Left lung (tissue), 10 donors: Measurements from ENCODE around the gene PCK1. TPM values are rescaled to one million over a fixed set of nuclear protein-coding genes. Genes with fewer than 3 reads are reported as not detected.
A peak's percentile ranks its signal among the peaks of the same experiment; 100 is the strongest.

ENCODE experiments used
- ATAC-seq: fragments of 200-7000 bp; cut with Tn5 transposase; one replicate; pipeline ENCODE4 v1.9.1; 2020; ENCODE audit warnings: moderate library complexity
- DNase-seq, 4 donors: peaks; one replicate each; pipeline ENCODE4 v3.0.0-alpha.2; 2013 to 2020
- H3K27ac ChIP-seq, 2 donors: fragments of 200-600 bp; sonication (generic) in 1 of 2; one replicate each; pipeline versions ENCODE4 v1.5.0 to v1.8.0; 2020 to 2021
- H3K27me3 ChIP-seq, 2 donors: fragments of 200-600 bp; sonication (generic) in 1 of 2; one replicate each; pipeline versions ENCODE4 v1.5.0 to v1.8.0; 2020 to 2021
- H3K36me3 ChIP-seq, 2 donors: fragments of 200-600 bp; sonication (generic) in 1 of 2; one replicate each; pipeline versions ENCODE4 v1.5.0 to v1.8.0; 2020 to 2021
- H3K4me1 ChIP-seq, 2 donors: fragments of 200-600 bp; one replicate each; pipeline ENCODE4 v1.8.0; 2021
- H3K4me3 ChIP-seq, 2 donors: fragments of 200-600 bp; sonication (generic) in 1 of 2; one replicate each; pipeline versions ENCODE4 v1.5.0 to v1.8.0; 2020 to 2021; ENCODE audit warnings: mild to moderate bottlenecking in 1 of 2
- H3K9me3 ChIP-seq, 2 donors: fragments of 200-600 bp; sonication (generic) in 1 of 2; one replicate each; pipeline versions ENCODE4 v1.5.0 to v1.8.0; 2020 to 2021
- CTCF ChIP-seq, 2 donors: fragments of 200-600 bp; sonication (generic) in 1 of 2; IDR thresholded peaks; one replicate each; pipeline versions ENCODE4 v1.5.0 to v1.8.0; 2021; ENCODE audit warnings: antibody characterized with exemption in 2 of 2
- intact Hi-C, 2 donors: fragments of 100-400 bp; cut with DNase I; formaldehyde crosslinking; loops; one replicate each; pipeline versions ENCODE4 v1.11.2 to v1.14.2; 2022
- polyA plus RNA-seq, 6 donors: library from polyadenylated mRNA; unstranded; fragments of 120-200 nt; gene quantifications; one replicate each; pipeline ENCODE4 v1.2.1, GENCODE V29; 2013; ENCODE audit not compliant: insufficient read length in 6 of 6
- total RNA-seq, 2 donors: library from RNA; stranded (reverse); fragmentation: NEBNext Ultra II Directional; extraction: Animal tissue kit (Norgen Biotek cat#: 25700); gene quantifications; one replicate each; pipeline ENCODE4 v1.2.1, GENCODE V29; 2021
- donor health status: DM: no; HTN: yes; CAD: no.
- donor health status: DM: no; HTN: no; CAD: no.

PCK1 gene
- total and polyA plus RNA-seq, 8 donors = 0.08 to 0.41 (median 0.29) TPM; not detected in 2

- ATAC-seq (no peak), DNase-seq (no peak)
- Histone ChIP-seq H3K36me3 (no peaks in the 10 kb centered on the region), H3K27ac (no peak overlapping the region), H3K4me1 (peaks cover 0 to 12% of the 10 kb centered on the region in 2 donors), H3K27me3 (peaks cover 0 to 51% of the 10 kb centered on the region in 2 donors), H3K4me3 (no peak overlapping the region), H3K9me3 (no peaks in the 10 kb centered on the region)
- intact Hi-C loops = loop anchor here in 1 of 2 donors (10.0 kb wide), 1 partner anchor 202 kb away; no protein-coding TSS in a partner anchor
- no peak for TF ChIP-seq CTCF (IDR thresholded peaks at IDR 0.05)
Observed at GRCh38 chr20:57586943-57587277, 26.0 kb downstream of the PCK1 start.

DNA sequence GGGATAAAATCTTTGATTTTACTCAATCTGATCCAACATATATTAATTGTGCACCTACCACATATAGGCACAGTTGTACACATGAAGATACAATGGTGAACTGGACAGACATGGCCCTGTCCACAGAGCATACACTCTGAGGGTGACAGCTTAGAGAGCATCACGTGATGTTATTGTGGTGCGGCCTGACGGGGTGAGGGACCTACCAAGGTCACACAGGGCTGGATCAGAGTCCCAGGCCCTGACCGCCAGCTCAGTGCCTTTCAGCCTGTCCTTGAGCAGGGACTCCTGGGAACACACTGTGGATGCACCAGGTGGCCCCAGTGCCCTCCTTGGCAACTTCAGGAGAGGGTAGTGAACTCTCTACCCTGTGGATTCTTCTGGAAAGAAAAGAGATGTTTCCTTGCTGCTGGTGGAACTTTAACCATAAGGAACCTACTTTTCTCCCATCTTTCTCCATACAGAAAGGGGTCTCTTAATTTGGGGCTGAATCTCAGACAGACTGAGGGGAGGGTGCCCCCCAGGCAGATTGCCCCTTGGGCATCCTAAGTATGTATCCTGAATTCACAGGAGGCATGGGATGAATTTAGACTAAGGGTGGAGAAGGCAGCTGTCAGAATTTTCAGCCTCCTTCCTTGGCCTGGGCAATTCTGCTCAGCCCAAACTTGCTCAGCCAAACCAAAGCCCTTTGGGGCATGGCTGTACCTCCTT is 26.5 kb downstream of the PCK1 start:
- Histone ChIP-seq H3K4me3 (no peak overlapping the region), H3K4me1 (peaks cover 0 to 7% of the 10 kb centered on the region in 2 donors), H3K36me3 (no peaks in the 10 kb centered on the region), H3K9me3 (no peaks in the 10 kb centered on the region), H3K27ac (no peak overlapping the region), H3K27me3 (peaks cover 0 to 51% of the 10 kb centered on the region in 2 donors)
- ATAC-seq = no peak
- DNase-seq = no peak
- TF ChIP-seq CTCF (IDR thresholded peaks at IDR 0.05) = no peak
- intact Hi-C loops = loop anchor here in 1 of 2 donors (10.0 kb wide), 1 partner anchor 203 kb away; no protein-coding TSS in a partner anchor

DNA sequence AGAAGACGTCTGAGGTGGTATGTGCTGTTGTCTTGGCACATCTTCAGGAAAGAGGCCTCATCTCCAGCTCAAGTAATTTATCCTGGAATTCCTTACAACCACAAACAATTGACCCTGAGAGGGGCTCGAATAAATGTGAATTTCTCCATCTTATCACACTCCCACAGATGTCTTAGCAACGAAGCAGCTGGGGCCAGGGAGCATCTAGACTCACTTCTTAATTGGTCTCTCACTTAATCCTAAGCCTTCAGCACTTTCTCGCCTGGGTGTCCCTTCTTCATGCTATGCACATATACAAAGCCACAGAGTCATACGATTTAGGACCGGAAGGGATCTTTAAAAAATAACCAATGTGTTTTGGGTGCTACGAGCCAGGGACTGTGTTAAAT is 27.1 kb downstream of the PCK1 start:
- no peaks in the 10 kb centered on the region for H3K9me3 ChIP-seq
- peaks cover 0 to 3% of the 10 kb centered on the region in 2 donors for H3K4me1 ChIP-seq
- intact Hi-C loops = loop anchor here in 1 of 2 donors (10.0 kb wide), 1 partner anchor 203 kb away; no protein-coding TSS in a partner anchor
- no peak for TF ChIP-seq CTCF (IDR thresholded peaks at IDR 0.05)
- no peaks in the 10 kb centered on the region for H3K36me3 ChIP-seq
- ATAC-seq (no peak), DNase-seq (no peak)
- H3K4me3 ChIP-seq = no peak overlapping the region
- H3K27ac ChIP-seq = no peak overlapping the region
- H3K27me3 ChIP-seq = peaks cover 0 to 45% of the 10 kb centered on the region in 2 donors

DNA sequence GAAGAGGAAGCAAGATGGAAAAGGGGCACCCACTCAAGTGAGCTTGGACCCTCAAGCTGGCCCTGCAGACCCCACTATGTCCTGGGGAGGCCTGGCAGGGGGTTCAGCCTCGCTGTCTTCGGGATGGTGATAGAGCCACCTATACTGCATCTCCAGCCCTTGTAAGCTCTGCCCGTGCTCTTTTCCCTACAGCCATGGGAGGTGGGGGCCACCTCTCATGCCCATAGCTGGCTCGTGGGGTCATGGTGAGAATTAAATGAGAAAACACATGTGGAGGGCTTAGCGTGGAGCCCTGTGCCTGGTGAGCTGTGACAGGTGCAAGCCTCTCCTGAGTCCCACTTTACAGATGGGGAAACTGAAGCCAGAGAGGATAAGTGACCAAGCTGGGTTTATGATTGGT is 27.7 kb downstream of the PCK1 start:
- H3K9me3 ChIP-seq = no peaks in the 10 kb centered on the region
- no peaks in the 10 kb centered on the region for H3K36me3 ChIP-seq
- no peak overlapping the region for H3K27ac ChIP-seq
- intact Hi-C loops = loop anchor here in 1 of 2 donors (10.0 kb wide), 1 partner anchor 204 kb away; no protein-coding TSS in a partner anchor
- DNase-seq (no peak), ATAC-seq (no peak)
- H3K4me1 ChIP-seq = no peaks in the 10 kb centered on the region
- no peak overlapping the region for H3K4me3 ChIP-seq
- no peak for TF ChIP-seq CTCF (IDR thresholded peaks at IDR 0.05)
- H3K27me3 ChIP-seq = peaks cover 0 to 39% of the 10 kb centered on the region in 2 donors

GRCh38 chr20:57589123-57589727 is 28.3 kb downstream of the PCK1 start:
- peaks cover 0 to 34% of the 10 kb centered on the region in 2 donors for H3K27me3 ChIP-seq
- intact Hi-C loops = loop anchor here in 1 of 2 donors (10.0 kb wide), 1 partner anchor 204 kb away; no protein-coding TSS in a partner anchor
- ATAC-seq (no peak), DNase-seq (peak in 1 of 4 donors; percentile 55)
- no peak overlapping the region for H3K27ac ChIP-seq
- no peaks in the 10 kb centered on the region for H3K36me3 ChIP-seq
- no peak for TF ChIP-seq CTCF (IDR thresholded peaks at IDR 0.05)
- H3K4me1 ChIP-seq = no peaks in the 10 kb centered on the region
- no peak overlapping the region for H3K4me3 ChIP-seq
- no peaks in the 10 kb centered on the region for H3K9me3 ChIP-seq
